ENCODE measurements around the gene KCNIP3. TPM values are rescaled to one million over a fixed set of nuclear protein-coding genes. Genes with fewer than 3 reads are reported as not detected.

The KCNIP3 gene
- total RNA-seq, 4 donors from 2014 or later: 5.2 to 20.4 (median 11.4) TPM

DNA sequence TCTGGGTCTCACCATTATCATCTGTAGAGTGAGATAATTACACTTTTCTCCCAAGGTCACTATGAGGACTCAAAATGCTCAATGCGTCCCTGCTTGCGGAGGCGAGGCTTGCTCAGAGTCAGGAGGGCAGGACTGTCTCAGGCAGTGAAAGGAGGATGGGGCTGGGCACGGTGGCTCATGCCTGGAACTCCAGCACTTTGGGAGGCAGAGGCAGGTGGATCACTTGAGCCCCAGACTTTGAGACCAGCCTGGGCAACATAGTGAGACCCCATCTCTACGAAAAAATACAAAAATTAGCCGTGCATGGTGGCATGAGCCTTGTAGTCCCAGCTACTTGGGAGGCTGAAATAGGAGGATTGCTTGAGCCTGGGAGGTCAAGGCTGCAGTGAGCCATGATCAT is 1.8 kb upstream of the KCNIP3 start:
- DNase-seq (ENCODE audit: low spot score in 2 of 2): no peak
- TF ChIP-seq, protein P1, sequence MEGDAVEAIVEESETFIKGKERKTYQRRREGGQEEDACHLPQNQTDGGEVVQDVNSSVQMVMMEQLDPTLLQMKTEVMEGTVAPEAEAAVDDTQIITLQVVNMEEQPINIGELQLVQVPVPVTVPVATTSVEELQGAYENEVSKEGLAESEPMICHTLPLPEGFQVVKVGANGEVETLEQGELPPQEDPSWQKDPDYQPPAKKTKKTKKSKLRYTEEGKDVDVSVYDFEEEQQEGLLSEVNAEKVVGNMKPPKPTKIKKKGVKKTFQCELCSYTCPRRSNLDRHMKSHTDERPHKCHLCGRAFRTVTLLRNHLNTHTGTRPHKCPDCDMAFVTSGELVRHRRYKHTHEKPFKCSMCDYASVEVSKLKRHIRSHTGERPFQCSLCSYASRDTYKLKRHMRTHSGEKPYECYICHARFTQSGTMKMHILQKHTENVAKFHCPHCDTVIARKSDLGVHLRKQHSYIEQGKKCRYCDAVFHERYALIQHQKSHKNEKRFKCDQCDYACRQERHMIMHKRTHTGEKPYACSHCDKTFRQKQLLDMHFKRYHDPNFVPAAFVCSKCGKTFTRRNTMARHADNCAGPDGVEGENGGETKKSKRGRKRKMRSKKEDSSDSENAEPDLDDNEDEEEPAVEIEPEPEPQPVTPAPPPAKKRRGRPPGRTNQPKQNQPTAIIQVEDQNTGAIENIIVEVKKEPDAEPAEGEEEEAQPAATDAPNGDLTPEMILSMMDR (IDR thresholded peaks at IDR 0.05): no peak
- no peak for TF ChIP-seq POLR2A (IDR thresholded peaks at IDR 0.05)
- H3K4me3 ChIP-seq (ENCODE audit: low read depth, poor library complexity, severe bottlenecking): no peak overlapping the region
- WGBS, 2 donors: 86 to 89% methylated on average over 6 of the region's 6 CpGs
- intact Hi-C loops (cut with DNase I; ENCODE audit: low total_unique reads): no loop called here

DNA sequence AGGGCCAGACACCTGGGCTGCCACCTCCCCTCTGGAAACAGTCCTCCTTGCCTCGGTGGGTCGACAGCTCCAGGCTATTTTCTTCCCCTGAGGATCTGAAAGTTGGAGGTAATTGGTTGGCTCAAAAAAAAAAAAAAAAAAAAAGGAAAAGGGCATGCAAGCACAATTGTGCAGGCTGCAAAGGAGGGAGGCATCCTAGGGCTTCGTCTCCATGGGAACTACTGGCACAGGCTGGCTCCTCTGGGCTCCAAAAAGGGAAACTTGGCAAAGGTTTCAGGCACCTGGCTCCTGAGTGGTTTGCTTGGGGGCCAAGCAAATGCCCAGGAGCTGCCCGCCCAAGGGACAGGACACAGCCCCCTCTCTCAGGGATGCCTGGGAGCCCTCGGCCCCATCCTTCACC is 1.1 kb upstream of the KCNIP3 start:
- intact Hi-C loops (cut with DNase I; ENCODE audit: low total_unique reads): no loop called here
- WGBS, 2 donors: 29 to 40% methylated on average over 5 of the region's 5 CpGs
- no peak overlapping the region for H3K4me3 ChIP-seq (ENCODE audit: low read depth, poor library complexity, severe bottlenecking)
- no peak for TF ChIP-seq POLR2A (IDR thresholded peaks at IDR 0.05)
- TF ChIP-seq, protein P1 (IDR thresholded peaks at IDR 0.05): no peak
- DNase-seq (ENCODE audit: low spot score in 2 of 2): no peak

DNA sequence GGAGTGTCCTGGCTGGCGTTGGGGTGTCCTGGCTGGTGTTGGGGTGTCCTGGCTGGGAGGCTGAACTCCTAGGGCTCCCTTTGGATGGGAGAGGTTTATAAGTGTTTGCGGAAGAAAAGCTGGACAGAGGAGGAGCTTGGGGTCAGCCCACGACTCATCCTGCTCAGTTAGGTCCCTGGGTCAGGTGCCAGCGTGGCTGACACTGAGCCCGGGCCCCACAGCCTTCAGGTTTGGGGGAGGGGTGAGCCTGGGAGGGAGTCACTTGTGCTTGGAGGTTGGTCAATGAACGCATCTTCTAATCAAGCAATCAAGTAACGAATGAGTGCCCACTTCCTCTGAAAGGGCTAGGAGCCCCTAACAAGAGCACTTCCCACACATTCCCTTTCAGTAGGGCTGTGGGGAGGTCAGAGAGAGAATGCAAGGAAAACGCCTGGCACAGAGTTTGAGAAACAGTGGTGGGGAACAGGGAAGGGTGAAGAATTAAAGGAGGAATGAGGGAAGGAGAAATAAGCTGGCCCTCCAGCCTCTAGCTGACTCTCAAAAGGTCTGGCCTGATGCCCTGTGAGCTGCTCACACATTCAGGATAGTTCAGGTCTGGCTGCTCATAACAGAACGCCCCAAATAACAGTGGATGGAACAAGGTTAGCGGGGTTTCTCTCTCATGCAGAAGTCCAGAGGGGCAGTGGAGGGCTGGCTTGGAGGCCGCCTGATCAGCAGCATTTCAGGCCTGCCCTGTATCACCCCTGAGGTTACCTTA is 670 bp downstream of the KCNIP3 start:
- intact Hi-C loops (cut with DNase I; ENCODE audit: low total_unique reads): no loop called here
- H3K4me3 ChIP-seq (ENCODE audit: low read depth, poor library complexity, severe bottlenecking): no peak overlapping the region
- no peak for DNase-seq (ENCODE audit: low spot score in 2 of 2)
- no peak for TF ChIP-seq POLR2A (IDR thresholded peaks at IDR 0.05)
- TF ChIP-seq, protein P1 (IDR thresholded peaks at IDR 0.05): no peak
- whole genome bisulfite sequencing, 2 donors: 58 to 68% methylated on average over 11 of the region's 11 CpGs

DNA sequence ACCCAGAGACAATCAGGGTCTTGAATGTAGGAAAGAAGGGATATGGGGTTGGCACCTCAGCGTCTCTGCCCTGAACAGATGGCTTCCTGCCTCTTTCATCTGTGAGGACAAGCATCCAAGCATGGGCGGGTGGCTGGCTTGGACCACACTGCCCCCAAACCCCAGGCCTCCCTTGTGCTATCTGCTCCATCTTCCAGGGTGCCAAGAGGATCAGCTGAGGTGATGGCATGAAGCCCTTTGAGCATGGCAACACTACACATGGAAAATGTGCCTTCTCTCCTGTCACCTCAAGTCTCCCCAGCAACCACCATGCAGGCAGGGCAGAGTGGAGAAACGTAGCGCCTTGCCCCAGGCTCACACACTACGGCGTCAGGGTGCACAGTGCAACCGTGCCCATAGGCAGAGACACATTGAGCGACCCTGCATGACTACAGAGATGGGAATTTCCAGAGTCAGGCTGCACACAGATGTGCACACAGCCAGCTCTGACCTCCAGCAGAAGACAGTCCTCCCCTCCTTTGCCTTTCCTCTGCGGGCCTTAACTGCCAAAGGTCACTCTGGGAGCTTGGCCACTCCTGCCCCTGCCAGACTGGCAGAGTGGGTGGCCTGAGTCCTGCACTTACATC is 1.5 kb downstream of the KCNIP3 start:
- no peak overlapping the region for H3K4me3 ChIP-seq (ENCODE audit: low read depth, poor library complexity, severe bottlenecking)
- TF ChIP-seq, protein P1 (IDR thresholded peaks at IDR 0.05): no peak
- no peak for TF ChIP-seq POLR2A (IDR thresholded peaks at IDR 0.05)
- 51 to 52% methylated on average over 8 to 9 of the region's 9 CpGs for WGBS, 2 donors
- intact Hi-C loops (cut with DNase I; ENCODE audit: low total_unique reads): no loop called here
- no peak for DNase-seq (ENCODE audit: low spot score in 2 of 2)

DNA sequence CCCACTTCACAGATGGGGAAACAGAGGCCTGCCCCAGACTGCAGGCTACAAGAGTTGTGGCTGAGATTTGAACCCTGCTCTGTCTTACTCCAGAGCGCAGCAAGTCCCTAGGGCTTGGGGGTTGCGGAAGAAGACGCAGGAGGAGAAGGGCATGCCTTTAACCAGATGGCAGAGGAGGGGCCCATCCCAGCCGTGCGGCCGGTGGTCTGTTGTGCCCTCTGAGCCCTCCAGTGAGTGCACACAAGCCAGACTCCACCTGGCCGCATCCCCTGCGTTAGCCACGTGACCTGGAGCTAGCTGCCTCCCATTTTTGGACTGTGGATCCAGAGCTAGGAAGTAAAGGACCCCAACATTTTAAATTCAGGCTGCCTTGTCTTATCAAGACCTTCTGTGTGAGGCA is 2.8 kb downstream of the KCNIP3 start:
- no peak for DNase-seq (ENCODE audit: low spot score in 2 of 2)
- WGBS, 2 donors: 60 to 66% methylated on average over 9 of the region's 9 CpGs
- intact Hi-C loops (cut with DNase I; ENCODE audit: low total_unique reads): no loop called here
- TF ChIP-seq, protein P1 (IDR thresholded peaks at IDR 0.05): no peak
- no peak for TF ChIP-seq POLR2A (IDR thresholded peaks at IDR 0.05)
- H3K4me3 ChIP-seq (ENCODE audit: low read depth, poor library complexity, severe bottlenecking): no peak overlapping the region

All from lower leg skin (tissue), 4 donors.